ENCODE data around the gene TSPAN14. TPM values are rescaled to one million over a fixed set of nuclear protein-coding genes. Genes with fewer than 3 reads are reported as not detected.
"Not testable (repeated sequence)": the region's sequence is repeated elsewhere in the genome, so short reads cannot be mapped to it uniquely, and the experiment has no call there.

Gene TSPAN14
- polyA plus RNA-seq, 10 donors, result 35.8 to 53.1 (median 46.3) TPM

DNA sequence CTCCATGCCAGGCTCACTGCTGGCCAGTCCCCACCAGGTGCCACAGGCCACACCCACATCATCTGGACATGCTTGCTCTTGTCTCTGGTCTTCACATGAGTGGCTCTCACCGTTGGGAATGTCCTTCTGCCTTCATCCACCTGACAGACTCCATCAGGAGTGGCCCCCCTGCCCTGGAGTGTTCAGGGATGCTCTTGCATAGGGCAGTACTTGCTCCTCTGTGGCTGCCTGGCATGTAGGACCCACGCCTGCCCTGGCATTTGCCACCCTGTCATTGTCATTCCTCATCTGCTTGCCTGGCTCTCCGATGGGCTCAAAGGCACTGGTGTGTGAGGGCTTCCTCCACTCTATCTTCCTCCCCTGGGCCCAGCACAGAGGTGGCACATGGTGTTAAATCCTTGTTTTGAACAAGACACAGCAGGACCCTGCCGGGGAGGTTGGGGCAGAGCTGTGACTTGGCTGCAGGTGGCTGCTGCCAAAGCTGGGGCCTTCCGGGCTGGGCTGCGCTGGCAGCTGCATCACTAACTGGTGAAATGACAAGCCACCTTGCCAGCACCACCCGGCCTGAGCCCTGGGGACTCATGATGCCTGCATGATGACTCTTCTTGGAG is 85.4 kb downstream of the TSPAN14 start:
- DNase-seq, result no peak

DNA sequence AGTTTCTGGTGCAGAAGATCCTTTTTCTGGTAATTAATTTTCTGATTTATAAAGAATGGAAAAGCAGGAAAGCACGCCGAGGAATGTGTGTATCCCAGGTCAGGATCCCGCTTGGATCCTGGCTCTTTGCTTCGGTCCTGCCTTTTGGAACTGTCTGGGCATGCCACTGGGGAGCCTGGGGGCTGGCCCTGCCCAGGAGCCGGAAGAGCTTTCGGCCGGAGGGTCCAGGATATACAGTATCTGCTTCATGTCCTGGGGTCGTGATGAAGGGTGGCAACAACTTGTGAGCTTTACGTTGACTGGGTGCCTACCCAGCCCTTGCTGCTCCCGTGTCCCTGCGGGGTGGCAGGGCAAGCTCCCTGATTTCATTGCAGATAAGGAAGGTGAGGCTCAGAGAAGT is 86.0 kb downstream of the TSPAN14 start:
- no peak for DNase-seq

DNA sequence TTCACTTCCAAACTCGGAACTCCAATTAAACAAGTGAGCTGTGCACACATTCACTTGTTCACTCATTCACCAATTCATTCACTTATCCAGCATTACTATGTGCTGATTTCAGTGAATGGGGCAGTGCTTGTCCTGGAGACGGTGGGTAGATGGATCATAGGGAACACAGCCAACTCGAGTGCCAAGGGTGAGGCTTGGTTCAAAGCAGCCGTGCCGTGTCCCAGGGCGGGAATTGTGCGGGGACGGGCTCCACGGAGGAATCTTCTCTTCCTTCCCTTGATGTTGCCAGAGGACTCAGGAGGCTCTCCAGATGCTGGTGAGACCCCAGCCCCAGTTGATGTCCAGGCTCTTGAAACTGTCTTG is 86.5 kb downstream of the TSPAN14 start:
- no peak for DNase-seq

DNA sequence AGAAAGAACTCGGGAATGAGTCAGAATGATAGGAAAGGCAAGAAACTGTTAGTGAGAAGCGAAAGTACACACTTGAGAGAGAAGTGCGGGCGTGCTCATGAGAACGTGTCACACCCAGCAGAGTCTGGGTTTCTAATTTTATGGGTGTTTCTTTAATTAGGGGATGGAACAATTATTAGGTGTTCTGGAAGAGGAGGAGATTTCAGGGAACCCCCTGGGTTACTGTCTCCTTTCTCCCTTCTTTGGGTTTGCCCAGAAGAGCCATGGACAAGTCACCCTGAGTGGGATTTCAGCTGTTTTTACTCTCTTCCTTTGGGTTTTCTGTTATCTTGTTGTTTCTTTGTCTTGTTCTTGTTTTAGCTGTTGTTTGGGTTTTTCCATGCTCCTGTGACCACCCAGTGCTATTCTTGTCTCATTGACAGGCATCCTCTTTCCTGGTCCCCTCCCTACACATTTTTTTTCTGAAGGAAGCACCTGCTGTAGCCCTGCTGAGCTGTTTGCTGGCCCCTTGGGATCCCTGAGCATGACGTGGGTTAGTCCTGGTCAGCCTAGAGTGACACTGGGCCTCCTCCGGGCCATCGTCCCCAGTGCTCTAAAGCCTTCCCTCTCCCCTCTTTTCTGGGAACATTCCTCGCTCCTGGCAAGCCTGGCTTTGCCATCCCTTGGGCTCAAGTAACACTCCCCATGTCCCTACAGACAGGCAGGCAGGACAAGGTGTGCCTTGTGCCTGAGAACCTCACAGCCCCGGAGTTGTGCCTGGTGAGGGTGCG is 87.1 kb downstream of the TSPAN14 start:
- no peak for DNase-seq

DNA sequence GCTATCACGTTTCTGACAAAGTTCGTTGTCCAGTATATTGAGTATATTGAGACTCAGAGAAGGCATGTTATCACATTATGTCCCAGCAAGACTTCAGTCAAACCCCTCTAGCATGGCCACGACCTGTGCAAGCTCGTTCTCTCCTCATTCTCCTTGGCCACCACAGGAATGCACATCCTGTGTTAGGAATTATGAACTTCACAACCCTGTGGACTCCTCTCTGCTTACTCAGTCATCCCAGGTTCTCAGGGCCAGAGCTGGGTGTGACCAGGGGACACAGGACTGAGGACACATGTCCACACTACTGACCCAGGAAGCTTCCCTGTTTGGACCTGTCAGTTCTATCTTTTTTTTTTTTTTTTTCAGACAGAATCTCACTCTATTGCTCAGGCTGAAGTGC is 87.9 kb downstream of the TSPAN14 start:
- DNase-seq, result no peak

DNA sequence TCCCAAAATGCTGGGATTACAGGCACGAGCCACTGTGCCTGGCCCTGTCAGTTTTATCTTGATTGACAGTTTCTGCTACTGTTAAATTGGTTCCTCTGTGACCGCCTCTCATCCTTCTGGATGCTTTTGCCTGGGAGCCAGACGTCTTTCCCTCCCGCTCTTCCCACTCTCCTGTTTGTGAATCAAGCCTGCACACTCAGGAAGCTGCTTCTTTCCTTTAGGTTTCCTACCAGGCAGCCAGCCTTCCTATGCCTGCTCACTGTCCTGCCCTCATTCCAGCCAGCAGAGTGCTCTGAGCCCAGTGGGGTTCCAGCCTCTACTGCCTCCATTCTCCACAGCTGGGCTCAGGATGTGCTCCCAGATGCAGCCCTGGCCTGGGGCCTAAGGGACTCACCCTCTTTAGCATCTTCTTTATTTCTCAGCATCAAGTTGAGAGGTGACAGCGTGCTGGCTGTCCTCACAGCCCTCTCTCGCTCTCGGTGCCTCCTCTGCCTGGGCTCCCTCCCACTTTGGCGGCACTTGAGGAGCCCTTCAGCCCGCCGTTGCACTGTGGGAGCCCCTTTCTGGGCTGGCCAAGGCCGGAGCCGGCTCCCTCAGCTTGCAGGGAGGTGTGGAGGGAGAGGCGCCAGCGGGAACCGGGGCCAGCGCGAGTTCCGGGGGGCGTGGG is 88.7 kb downstream of the TSPAN14 start:
- DNase-seq, result no peak

DNA sequence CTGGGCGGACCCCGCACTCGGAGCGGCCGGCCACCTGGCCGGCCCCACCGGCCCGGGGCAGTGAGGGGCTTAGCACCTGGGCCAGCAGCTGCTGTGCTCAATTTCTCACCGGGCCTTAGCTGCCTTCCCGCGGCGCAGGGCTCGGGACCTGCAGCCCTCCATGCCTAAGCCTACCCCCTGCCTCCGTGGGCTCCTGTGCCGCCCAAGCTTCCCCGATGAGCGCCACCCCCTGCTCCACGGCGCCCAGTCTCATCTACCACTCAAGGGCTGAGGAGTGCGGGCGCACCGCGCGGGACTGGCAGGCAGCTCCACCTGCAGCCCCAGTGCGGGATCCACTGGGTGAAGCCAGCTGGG is 89.2 kb downstream of the TSPAN14 start:
- not testable (repeated sequence) for DNase-seq

DNA sequence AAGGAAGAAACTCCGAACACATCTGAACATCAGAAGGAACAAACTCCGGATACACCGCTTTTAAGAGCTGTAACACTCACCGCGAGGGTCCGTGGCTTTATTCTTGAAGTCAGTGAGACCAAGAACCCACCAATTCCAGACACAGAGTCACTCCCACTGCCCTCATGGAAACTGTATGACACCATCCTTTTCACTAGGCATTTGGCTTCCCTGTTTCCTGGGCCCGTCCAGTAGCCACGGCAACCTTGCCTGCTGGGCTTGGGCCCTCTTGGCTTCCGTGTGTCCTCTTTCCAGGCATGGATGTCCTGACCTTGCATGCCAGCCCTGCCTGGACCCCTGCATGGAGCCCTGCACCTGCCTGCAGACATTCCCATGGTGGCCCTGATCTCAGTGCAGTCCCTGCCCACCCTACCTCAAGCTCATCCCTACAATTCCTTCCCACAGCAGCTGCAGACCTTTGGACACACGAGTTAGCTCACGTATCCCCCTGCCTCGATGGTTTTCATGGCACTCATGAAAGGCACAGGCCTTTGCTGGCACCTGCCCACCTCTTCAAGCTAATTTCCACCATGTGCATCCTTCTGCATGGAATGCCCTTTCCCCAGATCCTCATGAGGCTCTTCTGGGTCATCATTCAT is 90.3 kb downstream of the TSPAN14 start:
- DNase-seq, result no peak

DNA sequence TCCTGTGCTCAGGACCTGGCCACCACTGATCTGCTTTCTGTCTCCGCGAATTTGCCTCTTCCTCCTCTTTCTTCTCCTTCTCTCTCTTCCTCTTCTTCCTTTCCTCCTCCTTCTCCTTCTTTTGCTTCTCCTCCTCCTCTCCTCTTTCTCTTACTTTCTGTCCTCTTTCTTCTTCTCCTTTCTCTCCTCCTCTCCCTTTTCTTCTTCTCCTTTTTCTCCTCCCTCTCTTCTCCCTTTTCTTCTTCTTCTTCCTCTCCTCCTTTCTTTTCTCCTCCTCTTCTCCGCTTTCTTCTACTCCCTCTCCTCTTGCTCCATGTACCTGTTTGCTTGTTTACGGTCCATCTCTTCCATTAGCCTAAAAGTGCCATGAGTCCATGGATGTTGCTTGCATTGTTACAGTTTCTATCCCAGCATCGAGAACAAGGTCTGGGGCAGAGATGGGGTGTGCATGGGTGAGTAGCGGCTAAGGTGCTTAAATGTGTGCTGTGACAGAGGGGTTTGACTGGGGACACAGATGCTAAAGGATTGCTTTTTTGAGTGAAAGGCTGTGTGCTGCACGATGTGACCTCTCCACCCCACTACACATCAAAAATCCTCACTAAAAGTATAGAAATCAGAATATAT is 91.3 kb downstream of the TSPAN14 start:
- DNase-seq, result no peak

DNA sequence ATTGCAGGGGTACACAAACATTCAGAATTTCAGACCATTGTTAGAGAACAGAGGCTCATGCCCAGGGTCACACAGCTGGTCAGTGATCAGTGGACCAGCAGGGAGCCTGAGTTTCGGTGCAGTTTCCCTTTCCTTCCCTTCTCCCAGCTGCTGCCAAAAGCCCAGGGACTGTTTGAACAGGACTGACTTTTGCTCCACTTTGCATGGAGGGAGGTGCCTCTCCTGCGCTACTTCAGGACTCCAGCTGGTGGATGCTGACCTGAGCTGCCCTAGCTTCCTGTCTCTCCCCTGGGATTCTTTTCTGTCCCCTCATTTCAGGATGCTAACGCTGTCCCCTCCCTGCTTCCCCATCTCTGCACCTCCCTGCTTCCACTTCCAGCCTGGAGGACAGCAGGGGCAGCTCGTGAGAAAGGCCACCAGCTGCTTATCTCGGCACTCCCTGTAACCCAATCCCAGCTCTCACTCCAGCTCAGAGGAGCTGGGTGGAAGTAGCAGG is 98.1 kb downstream of the TSPAN14 start:
- peak in 1 of 3 donors; percentile 49 for DNase-seq

DNA sequence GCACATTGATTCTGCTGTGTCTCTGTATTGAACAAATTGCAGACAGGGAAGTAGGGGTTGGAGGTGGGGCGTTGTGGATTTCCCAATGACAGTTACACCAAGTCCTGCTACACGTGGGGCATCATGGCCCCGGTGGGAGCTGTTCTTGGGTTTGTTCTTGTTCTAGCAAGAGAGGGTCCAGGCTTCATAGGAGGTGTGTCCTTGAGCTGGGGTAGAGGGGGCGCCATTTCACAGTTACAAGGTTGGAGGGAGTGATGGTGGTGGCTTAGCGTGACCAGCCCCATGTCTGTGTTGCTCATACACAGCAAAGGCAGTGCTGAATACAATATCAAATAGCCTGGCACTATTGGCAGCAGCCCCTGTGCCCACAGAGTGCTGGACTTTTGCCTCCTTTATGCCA is 99.3 kb downstream of the TSPAN14 start:
- no peak for DNase-seq

DNA sequence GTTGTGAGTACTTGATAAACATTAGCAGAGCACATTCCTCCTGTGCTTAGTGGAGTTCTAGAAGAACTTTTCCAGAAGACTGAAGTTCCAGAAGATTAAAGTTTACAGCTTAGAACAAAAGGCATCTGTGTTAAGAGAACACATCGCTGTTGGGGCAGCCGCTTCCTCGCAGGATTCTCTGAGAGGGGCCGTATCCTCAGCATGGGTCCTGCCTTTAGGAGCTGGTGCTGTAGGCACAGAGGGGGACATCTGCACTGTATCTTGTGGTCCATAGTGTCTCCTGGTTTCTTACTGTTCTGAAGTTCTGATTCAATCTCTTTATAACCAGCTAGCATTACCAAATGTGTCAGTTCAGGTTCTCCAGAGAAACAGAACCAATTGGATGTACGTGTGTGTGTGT is 99.9 kb downstream of the TSPAN14 start:
- no peak for DNase-seq

DNA sequence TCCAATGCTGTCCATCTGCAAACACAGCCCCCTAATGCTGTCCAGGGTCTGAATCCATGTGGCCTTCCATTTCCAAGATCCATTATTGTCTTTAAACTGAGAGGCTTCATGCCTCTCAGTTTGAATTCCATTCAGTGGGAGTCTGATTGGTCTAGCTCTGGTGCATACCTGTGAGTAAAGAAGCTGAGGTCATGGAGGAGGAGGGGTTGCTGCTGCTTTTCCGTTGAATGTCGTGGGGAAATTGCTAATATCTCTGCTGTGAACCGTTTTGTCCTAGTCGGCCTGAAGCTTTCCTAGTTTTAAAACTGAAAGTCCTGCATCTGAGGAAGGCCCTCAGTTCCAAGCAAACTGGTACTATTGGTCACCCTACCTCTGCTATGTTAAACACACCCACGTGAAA is 101.3 kb downstream of the TSPAN14 start:
- DNase-seq, result no peak

DNA sequence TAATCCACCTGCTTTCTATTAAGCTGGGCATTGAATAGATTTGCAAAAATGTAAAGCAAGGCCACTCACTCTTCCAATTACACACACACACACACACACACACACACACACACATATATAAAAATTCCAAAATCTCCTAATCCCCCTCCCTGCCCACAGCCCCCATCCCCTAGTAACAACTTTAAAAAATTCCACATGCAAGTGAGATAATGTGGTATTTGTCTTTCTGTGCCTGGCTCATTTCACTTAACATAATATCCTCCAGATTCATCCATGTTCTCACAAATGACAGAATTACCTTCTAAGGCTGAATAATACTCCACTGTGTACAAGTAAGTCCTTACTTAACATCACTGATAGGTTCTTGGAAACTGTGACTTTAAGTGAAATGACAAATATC is 107.8 kb downstream of the TSPAN14 start:
- DNase-seq, result no peak

DNA sequence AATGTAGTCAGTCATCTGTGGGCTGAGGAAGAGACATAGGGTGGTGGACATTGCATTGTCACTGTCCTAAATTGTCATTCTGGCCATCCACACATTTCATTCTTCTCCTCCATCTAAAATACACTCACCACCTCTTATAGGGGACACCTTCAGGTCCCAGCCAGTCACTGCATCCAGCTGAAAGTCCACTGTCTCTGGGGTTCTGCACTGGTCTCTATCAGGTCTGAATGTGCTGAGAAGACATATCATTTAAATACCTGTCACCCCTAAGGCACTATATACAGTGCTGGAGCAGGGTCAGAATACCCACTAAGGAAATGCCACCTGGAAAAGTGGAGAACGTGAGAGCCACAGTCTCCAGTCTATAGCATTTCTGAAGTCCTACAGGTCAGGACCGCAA is 113.2 kb downstream of the TSPAN14 start:
- no peak for DNase-seq

DNA sequence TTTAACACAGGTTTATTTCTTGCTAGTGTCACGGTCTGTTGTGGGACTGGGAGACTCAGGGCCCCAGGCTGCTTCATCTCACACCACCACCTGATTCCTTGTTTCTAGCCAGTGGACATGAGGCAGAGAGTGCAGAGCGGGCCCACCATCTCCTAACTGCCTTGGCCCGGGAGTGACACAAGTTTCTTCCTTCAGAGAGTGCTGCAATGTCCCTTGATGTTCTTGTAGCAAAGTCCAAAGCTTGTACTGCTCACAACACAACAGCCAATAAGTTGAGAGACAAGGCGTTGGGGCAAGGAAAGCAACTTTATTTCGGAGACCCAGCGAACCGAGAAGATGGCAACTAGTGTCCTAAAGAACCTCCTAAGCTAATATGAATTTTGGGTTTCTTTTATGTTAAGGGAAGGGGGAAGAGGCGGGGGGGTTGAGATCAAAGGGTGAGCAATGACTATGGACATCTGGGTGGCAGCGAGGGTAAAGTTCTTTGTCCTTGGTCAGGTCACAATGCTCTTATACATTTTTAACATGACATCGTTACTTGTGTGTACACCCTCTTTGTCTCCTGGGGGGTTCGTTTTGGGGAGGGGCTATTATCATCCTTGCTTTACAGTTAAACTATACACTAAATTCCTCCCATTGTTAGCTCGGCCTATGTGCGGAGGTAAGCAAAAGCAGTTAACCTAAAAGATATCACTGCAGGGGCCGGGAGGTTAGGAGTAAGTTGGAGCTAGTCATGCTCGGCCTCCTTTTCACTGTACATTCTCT is 115.2 kb downstream of the TSPAN14 start:
- DNase-seq, result no peak

DNA sequence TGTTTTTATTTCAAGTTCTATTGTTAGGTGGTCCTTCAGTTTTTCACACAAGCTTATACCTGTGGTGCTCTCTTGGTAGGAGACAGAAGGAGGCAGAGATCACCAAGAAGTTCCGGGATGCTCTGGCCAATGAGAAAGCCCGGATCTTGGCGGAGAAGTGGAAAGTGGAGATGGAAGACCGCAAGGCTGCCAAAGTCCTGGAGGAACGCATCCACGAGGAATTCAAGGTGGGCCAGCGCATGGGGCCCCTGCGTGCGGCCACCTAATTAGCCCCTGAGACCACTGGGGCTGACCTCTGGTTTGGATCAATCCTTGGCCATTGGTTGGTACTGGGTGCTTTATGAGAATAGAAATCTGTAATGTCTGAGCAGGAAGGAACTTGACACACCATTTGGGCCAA is 117.2 kb downstream of the TSPAN14 start:
- DNase-seq, result no peak

DNA sequence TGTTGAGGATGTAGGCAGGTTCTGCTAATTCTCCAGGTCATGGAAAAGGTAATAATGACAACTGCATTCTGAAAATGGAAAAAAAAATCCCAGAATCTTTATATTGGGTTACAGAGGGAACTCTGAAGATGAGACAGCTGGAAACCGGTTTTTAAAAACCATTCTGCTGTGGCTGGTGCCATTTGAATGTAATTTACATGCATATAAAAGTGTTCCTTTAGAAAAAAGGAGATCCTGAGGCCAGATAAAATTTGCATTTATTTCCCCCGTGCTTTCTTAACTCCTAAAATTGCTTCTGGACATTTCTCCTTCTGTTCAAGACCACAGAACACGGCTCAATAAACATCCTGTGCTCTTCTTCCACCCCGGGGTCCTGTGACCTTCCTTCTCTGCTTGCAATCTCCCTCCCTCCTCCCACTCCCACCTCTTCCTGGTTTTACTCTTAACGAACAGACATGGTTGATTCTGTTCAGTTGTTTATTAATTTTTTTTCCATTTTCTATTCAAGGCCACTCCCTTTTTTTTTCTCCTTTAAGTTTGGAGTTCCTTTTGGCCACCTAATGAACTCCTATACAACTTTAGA is 125.2 kb downstream of the TSPAN14 start:
- DNase-seq, result no peak

DNA sequence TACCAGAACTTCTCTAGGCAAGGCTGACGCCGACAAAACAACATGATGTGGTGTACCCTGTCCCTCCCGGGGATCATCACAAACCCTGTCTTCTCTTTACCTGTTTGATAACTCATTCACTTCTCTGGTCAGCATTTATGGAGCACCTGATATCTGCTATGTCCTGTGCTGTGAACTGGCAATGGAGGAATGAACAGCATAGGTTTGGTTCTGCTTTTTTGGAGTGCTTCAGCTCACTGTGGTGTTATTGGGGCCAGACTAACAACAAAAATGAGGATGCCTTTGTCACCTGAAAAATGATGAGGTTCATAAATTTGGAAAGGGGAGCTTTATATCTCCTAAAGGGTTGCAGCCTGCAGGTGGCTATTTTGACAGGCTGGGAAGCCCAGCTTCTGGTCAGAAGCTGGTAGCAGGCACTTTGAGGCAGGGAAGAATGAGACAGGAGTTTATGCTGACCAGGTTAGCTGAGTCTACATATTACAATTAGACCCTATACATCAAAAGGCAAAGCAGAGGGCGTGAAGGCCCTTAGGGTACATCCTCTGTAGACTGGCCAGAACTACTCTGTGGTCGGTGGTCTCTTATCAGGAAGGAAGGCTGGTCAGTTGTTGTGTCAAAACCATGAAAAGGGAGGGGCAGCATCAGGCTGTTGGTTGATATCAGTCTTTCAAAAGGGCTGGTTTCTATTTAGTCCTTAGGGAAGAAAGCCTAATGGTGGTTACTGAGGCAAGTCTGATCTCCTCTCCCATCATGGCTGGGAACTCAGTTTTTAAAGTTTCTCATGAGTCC is 125.9 kb downstream of the TSPAN14 start:
- no peak for DNase-seq

Data from muscle of back (tissue), 11 donors.